Medulla oblongata (tissue), 1 donor: ENCODE measurements around the gene IGF2BP2.

Source experiments
- DNase-seq: peaks from one replicate; pipeline ENCODE4 v3.0.0-alpha.2; 2015; ENCODE audit errors: extremely low spot score

Gene IGF2BP2

DNA sequence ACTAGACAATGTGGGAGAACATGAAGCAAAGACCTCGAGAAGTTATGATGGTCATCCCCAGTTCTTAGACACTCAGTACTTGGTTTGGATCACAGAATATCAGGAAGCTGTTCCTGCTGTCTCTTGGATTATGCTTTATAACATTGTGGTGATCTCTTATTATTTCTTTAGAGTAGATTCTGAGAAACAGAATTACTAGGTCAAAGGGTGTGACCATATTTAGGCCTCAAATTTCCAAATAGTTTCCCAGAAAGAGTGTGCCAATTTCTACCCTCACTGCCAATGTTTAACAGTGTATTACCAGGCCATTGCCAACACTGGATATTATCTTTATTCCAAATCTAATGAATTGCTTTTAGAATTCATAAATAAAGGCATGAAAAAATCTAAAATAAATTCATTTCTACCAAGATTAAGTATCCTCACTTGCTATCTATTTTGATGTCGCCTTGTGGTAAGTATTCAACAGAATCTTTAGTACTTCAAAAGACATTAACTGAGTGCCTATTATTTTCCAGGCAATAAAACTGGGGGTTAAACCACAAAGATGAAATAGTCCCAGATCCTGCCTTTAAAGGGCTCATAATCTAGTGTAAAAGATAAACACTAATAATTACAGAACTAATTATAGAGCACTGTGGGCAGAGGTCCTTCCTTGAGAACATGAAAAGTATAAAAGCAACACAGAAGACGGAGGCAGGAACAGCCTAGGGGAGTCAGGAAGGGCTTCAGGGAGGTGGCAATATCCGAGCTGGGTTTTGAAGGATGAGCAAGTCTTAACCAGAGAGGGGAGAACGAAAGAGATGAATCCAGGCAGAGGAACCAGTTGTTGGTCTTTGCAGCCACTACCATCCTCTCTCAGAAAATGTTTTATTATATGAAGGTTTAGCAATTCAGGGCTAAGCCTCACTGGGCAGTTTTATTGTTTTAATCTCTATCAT, 86.8 kb downstream of the IGF2BP2 start:
- DNase-seq, result no peak

DNA sequence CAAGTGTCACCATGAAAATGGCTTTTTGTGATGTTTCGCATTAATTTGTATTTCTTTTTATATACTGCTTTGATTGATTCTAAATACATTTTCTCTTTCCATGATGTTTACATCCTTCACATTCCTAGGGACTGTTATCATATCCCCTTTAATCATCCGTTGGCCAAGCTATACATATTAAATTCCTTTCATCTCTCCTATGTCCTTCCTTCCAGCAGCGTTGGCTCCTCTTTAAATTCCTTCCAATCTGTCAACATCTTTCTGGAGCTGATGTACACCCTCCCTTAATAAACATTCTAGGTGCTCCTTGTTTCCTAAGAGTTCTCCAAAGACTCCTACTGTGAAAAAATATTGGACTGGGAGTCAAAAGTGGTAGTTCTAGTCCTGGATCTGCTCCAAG, 87.8 kb downstream of the IGF2BP2 start:
- no peak for DNase-seq

DNA sequence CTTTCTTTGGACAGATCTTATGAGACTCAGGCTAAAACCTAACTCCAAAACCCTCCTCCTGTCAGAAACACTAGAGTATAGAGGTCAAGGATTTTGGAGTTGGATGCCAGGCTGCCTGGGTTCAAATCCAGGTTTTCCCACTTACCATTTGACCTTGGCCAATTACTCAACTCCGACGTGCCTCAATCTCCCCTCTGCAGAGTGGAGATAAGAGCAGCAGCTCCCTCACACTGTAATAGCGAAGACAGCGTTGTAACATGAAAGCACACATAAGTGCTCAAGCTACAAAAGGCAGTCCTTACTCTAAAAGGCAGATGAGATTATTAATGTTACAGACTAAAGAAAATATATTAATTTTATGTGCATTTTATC, 90.1 kb downstream of the IGF2BP2 start:
- no peak for DNase-seq

DNA sequence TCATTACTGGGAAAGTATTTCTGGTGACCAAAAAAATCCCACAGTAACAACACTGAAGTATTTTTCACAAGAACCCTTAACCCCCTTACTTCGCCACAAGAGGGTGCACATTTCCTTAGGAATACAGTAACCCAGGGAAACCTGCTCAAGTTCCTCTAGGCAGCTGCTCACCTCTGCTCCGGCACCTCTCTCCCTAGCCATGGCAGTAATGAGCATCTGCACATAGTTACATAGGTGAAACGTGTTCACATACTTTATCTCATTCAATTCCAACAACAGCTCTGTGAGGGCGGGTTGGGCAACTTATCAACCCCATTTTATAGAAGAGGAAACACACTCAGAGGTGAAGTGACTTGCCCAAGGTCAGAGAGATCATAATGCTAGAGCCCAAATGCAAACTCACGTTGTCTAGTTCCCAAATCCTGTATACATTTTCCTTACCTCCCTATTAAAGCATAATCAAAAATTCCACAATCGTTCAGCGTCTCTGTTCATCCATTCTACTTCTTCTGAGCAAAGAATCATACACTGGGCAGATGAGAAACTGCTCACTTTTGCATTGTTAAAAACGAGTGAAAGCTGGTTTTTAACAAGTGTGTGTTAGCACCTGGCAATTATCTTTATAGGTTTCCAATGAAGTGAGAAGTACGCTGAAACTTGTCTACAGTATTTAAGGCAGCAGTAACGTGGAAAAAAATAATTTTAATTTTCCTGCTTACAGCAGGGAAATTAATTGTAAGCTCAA, 90.7 kb downstream of the IGF2BP2 start:
- peak; percentile 32 for DNase-seq

DNA sequence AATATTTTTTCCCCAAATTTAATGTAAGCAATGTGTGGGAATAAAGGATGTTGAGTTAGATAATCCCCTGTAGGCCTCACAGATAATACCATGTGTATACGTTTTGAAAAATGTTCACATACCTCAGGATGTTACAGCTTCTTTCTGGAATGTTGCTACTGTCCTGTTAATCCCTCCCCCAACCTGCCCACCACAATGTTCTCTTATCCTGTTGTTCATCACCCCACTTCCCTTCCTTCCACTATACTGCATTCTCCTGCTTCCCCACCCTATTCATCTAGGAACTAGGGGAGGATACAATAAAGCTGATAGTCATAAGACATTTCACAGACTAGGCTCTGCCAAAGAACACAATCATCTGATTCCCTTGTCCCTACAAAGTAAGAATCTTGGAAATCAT, 92.1 kb downstream of the IGF2BP2 start:
- no peak for DNase-seq

DNA sequence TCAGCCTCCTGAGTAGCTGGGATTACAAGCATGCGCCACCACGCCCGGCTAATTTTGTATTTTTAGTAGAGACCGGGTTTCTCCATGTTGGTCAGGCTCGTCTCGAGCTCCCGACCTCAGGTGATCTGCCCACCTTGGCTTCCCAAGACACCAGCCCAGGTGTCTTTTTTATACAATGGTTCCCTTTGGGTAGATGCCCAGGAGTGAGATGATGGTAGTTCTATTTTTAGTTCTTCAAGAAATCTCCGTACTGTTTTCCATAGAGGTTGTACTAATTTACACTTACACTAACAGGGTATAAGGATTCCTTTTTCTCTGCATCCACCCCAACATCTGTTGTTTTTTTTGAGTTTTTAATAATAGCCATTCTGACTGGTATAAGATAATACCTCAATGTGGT, 94.3 kb downstream of the IGF2BP2 start:
- no peak for DNase-seq

DNA sequence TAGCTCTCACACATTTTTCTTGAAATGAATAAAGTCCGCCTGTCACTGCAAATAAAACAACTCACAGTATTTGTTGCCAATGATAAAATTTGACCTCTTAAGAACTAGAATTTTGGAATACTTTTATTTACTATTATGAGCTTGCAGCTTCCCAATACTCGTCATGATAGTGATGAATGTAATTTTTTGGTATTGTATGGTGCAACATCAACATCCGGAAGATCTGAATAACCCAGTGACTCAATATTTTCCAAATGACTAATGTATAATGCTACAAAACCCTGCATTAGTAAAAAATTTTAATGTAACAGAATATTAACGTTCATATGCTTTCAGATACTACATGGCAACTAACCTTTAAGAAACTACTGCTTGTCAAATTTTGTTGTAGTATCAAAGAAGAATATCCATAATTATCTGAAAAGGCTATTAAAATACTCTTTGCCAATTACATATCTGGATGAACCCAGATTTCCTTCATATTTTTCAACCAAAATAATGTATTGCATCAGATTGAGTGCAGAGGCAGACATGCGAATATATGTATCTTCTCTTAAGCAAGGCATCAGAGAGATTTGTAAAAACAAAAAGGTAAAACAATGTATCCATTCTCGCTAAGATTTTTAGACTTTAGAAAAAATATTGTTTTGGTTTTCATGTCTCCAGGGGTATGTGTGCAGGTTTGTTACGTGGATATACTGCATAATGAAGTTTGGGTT, 95.3 kb downstream of the IGF2BP2 start:
- DNase-seq, result no peak

DNA sequence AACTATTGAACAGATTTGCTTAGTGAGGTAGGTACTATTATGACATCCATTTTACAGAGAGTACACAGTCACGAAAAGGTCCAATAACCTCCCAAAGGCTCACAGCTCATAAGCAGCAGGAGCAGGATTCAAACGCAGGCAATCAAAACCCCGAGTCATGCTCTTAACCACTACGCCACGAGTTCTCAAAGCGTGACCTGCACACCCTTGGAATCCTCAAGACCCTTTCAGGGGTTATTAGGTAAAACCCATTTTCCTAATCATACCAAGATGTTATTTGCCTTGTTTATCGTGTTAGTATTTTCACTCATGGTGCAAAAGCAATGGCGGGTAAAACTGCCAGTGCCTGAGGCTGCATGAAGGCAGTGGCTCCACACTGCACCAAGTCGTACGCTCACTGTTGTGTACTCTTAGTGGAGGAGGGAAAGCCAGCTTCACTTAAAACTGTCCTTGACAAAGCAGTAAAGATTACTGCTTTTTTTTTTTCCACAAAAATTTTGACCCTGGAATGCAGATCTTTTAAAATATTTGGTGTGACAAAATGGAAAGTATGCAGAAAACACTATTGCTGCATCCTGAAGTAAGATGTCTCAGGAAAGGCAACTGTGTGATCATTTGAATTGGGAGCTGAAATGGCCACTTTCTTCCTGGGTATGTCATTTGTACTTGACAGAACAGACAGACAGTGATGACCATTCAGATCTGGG, 96.1 kb downstream of the IGF2BP2 start:
- no peak for DNase-seq

DNA sequence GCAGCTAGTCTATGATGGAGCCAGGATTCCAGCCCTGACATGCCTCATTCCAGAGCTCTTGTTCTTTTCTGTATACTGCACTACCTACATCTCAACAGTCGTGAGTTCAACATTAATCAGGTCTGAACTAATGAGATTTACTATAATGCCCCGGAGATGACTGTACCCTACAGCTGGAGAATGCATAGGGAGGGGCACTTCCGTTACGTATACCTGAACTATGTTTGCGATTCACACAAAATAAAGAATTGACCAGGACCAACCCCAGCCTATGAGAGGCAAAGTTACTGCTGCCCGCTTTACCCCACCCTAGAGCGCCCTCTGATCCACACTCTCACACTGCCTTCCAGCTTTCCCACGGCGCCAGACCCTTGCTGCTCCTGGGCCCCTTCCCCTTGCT, 97.0 kb downstream of the IGF2BP2 start:
- no peak for DNase-seq

DNA sequence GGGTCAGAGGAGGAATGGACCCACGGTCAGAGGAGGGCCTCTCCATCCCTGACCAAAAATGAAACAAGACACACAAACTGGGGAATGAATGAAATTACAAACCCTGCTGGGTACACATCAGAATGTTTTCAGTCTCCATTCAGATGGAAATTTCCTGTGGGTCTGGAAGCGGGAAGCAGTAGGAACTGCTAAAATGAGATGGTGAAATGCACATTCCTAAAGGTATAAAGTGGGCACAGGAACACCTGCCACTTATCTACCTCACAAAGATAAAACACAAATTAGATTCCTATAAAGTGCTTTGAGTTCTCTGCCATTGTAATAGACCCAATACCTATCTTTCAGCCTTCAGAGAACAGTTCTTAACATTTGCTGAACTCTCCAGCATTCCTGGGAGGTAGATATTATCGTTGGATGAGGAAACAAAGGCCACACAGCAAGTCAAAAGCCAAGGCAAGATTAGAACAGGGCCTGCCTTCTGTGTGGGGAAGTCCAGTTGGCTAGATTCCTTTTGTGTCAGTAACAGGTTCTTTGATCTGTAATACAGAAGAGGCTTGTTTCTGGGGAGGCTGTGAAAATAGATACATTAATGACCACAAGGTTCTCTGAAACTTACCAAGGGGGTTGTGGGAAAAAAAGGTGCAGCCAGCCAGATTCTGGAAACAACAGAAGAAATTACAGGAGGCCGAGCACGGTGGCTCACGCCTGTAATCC, 98.4 kb downstream of the IGF2BP2 start:
- DNase-seq, result no peak

DNA sequence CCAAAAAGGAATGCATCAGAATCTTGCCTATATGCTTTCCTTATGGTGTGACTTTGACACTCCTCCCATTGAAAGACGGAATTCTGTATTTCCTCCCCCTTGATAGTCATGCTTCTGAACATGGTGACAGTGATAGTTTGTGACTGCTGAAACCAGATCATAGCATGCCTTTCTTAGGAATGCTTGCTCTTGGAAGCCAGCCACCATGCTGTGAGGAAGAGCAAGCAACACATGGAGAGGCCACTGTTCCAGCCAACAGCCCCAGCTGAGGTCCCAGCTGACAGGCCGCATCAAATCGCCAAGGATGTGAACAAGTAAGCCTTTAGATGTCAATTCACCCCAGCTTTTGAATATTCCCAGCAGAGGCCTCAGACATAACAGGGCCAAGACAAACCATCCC, 100.1 kb downstream of the IGF2BP2 start:
- no peak for DNase-seq

DNA sequence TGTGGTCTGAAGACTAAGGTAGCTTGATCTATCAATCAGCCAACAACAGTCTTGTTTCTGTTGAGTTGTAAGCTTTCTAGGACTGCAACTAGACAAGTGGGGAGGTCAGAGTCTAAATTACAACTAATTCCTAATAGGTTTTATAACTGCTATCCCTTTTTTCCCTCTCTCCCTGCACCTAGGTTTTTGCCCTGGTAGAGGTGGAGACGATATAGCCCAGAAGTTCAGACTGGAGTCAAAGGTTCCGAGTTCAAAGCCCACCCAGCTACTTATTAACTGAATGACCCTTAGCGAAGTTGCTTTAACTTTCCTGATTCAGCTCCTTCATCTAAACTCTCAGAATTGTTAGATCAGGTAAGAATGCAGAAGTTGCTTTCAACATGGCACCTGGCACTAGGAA, 100.6 kb downstream of the IGF2BP2 start:
- DNase-seq, result no peak

DNA sequence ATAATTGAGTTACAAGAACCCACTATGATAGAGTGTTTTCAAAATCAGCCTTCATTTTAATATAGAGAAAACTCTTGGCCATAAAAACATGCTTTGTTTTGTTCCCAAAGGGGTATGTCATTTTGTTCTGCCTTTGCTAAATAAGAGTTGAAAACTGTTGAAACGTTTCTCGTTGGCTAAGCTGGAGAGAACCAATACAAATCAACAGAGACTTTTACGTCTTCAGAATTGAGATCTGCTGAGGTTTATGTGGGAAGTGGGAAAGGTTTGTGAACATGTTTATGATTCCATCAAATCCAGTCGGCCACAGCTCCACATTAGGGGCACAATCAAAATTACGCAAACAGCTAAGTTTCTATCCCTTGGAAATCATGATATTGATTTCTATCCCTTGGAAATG, 102.0 kb downstream of the IGF2BP2 start:
- no peak for DNase-seq

DNA sequence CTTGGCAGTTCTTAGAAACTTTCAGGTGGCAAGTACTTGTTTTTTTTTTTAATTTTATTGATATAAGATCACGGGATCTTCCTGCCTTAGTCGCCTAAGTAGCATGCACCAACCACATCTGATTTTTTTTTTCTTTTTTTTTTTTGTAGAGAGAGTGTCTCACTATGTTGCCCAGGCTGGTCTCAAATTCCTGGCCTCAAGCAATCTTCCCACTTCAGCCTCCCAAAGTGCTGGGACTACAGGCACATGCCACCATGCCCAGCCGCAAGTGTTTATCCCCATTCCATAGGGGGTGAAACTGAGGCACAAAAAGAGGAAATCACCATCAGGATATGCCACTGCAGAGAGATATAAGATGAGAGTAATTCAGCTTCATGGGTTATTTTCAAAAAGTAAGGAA, 102.9 kb downstream of the IGF2BP2 start:
- DNase-seq, result no peak

DNA sequence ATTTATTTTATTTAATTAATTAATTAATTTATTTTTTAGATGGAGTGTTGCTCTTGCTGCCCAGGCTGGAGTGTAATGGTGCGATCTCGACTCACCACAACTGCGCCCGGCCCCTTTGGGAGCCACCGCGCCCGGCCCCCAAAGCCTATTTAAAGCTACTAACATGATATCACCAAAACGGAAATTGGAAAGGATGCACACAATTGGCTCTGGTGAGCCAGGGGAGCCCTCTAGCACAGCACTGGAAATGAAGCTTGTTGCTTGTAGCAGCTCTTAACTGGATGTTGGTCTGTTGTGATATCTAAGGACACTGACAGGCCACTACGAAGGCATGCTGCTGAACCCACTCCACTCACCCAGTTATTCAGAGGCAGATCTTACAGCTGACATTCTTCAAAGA, 104.5 kb downstream of the IGF2BP2 start:
- DNase-seq, result no peak

DNA sequence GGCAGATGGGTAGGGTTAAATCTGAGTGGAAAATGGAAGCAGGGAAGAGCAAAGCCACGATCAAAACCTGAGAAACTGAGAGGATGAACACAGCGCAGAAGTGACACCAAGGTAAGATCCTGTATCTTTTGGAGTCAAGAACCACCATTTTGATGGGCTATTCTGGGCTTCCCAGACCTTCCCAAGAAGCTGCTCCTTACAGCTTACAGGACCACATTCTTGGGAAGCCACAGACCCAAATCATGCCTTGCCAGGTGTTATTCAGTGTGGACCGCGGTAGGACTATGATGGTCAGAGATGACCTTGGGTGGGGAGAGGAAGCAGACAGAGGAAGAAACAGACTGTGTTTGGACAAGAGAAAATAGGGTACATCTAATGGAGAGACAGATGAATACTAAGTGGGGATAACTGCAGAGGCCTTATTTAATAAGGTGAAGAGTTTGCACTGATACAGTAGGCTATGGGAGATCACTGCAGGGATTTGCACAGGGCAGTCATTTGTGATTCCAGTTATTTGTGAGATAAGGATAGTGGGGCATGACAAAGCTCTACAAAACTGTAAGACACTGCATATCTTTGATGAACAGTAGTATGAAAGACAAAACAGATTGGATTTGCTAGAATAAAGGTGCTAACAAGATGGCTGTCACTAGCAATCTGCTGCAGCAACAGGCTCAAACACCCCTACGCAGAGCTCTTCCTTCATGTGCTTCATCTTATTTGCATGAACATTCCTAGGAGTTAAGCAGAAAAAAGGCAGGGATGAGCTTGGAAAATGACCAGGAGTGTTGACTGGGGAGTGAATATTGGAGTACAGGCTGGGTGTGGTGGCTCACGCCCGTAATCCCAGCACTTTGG, 105.9 kb downstream of the IGF2BP2 start:
- no peak for DNase-seq

DNA sequence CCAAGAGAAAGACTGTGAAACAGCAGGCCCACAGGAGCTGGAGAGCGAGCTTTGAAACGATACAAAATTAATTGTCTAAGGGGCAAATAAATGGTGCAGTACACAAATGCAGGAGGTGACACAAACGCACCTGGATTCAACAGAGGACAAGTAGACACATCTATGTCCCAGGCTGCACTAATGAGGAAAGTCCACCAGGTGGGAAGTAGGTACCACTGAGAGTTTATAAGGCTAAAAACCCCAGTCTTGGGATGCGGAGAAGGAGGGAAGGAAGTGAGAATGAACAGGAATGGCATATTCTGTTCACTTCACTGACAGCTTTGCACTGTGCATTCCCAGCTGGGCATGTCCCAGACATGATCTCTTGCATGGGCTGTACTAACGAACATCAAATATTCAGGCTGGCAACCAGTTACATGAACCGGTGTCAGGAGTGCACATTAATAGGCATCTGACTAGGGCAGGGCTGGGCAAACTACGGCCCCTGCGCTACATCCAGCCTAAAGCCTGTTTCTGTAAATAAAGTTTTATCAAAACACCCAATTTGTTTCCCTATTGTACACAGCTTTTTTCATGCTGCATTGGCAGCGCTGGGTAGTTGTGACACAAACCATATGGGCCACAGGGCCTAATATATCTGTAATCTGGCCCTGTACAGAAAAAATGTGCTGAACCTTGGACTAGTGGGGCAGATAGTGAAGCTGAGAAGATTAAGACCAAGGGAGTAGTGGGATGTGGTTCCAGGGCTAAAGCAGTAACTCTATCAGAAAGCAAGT, 107.0 kb downstream of the IGF2BP2 start:
- no peak for DNase-seq

DNA sequence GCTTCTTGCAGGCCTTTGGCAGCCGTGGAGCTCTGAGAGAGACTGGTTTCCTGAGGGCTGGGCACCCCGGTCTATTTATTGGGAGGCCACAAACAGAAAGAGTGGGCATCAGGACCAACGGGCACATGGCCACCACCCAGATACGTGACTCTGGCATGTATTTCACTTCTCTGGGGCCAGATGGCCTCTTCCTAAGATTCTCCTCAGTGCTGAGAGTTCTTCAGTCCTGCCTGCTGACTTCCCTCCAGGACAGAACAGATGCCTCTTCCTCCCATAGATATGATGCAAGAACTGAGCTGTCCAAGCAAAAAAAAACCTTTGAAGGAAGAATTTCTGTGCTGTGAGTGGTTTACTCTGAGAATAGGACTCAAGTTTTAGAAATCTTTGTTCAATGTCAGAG, 107.7 kb downstream of the IGF2BP2 start:
- no peak for DNase-seq

DNA sequence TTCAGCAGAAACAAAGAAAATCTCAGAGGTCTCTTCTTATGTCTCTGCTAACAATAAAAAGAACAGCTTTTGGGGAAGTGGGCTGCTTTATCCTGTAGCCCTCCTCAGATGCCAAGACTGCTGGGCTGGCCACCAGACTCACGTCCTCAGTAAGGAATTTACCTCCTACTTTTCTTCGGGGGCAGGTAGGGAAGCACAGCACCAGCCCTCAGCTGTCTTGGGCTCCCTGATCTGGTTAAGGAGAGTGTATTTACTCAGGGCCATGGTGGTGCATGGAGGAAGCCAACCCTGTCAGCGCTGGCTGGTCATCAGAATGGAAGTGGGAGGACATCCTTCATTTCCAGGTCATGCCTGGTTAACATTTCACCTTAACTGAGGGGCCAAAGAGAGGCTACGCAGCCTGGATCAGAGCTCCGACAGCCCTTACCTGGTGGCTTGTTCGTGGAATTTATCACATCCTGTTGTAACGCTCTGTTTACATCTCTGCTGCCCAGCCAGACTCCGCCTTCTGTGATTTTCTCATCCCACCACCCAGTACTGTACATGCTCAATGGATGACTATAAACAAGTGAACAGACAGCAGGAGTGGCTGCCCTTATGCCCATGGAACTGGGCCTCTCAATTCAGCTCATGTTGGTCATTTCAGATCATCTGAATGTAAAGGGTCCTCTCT, 108.3 kb downstream of the IGF2BP2 start:
- DNase-seq, result no peak
